T-helper 2 cell treated with Interferon-gamma antibody and Interleukin-4, amounts not matched to agents 5 μg/mL and 100 μg/mL, for 36 hours (primary cell): Measurements from ENCODE around the gene ZNF496.
"Not testable (repeated sequence)": the region's sequence is repeated elsewhere in the genome, so short reads cannot be mapped to it uniquely, and the experiment has no call there.

Experiments used
- DNase-seq: peaks from one replicate; pipeline ENCODE4 v3.0.0; 2021; ENCODE audit warnings: low spot score
- H3K27ac Mint-ChIP-seq: one replicate; pipeline ENCODE4 v1.8.0; 2021; ENCODE audit warnings: mild to moderate bottlenecking, mixed read lengths
- H3K27me3 Mint-ChIP-seq: one replicate; pipeline ENCODE4 v1.8.0; 2021; ENCODE audit warnings: low read depth, mixed read lengths
- H3K36me3 Mint-ChIP-seq: one replicate; pipeline ENCODE4 v1.8.0; 2021; ENCODE audit warnings: low read depth, mixed read lengths
- H3K4me1 Mint-ChIP-seq: one replicate; pipeline ENCODE4 v1.8.0; 2021; ENCODE audit warnings: low read depth, mixed read lengths
- H3K4me3 Mint-ChIP-seq: one replicate; pipeline ENCODE4 v1.8.0; 2022; ENCODE audit warnings: mild to moderate bottlenecking, moderate library complexity, mixed read lengths
- H3K9me3 Mint-ChIP-seq: one replicate; pipeline ENCODE4 v1.8.0; 2021; ENCODE audit warnings: mixed read lengths

The ZNF496 gene

DNA sequence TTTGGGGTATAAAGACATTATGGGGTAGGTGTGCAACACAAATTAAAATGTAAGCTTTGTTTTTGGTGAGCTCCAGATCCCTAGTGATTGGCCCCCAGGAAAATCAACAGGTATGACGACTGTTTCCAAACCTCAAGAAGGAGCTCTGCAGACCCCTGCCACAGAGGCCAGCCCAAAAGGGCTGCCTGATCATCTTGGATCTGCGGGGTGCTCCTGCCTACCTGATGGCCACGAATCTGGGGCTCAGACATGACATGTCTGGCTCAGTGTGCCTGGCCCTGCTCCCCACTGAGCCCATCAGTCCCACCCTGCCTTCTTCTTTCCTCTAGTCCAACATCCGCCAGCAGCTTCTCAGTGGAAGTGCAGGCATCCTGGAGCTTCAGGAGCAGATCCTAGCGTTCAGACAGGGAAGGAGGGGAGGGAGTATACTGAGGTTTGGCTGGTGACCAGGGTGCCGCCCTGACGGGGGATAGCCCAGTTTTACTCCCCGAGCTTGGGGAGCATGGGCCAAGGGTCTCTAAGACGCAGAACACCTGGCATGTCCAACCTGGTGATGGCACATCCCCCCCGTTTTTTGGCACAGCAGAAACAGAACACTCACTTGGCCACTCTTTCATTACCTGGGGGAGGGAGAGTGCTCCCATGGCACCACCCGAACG, 31.8 kb downstream of the ZNF496 start:
- peaks cover 12% of the 10 kb centered on the region for H3K36me3 Mint-ChIP-seq
- no peak overlapping the region for H3K4me3 Mint-ChIP-seq
- no peak for DNase-seq
- H3K27ac Mint-ChIP-seq = no peak overlapping the region
- peaks cover 4% of the 10 kb centered on the region for H3K4me1 Mint-ChIP-seq
- H3K27me3 Mint-ChIP-seq = no peaks in the 10 kb centered on the region
- H3K9me3 Mint-ChIP-seq = no peaks in the 10 kb centered on the region

DNA sequence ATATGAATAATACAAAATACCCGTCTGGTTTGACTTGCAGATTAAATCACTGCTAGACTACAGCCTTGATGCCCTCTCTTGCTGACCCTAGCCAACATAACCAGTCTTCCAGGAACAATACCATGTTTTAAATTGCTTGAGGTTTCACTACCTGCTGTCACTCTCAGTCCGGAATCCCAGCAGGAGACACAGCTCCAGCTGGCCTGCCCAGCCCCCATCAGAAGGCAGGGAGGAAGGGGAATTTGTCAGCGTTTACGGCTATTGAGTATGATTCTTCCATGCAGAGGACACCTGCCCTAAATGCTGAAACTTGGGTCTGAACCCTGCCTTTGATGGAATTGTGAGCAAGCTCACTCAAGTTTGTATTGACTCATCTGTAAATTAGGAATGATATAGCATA, 33.0 kb downstream of the ZNF496 start:
- Mint-ChIP-seq H3K4me1 (peaks cover 4% of the 10 kb centered on the region), H3K4me3 (no peak overlapping the region), H3K27ac (no peak overlapping the region), H3K36me3 (peaks cover 8% of the 10 kb centered on the region), H3K27me3 (no peaks in the 10 kb centered on the region), H3K9me3 (no peaks in the 10 kb centered on the region)
- DNase-seq = no peak

DNA sequence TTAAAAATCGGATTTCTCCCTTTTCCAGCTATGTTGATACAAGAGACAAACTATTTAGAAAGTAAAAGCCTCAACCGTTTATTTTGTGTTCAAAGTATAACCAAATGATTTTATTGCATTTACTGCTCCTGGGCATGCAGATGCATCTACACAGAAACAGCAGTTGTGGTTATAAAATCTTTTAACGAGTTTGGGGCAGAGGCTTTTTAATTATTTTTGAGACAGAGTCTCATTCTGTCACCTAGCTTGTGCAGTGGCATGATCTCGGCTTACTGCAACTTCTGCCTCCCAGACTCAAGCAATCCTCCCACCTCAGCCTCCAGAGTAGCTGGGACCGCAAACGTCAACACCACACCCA, 33.6 kb downstream of the ZNF496 start:
- Mint-ChIP-seq H3K36me3 (peaks cover 8% of the 10 kb centered on the region), H3K27me3 (no peaks in the 10 kb centered on the region), H3K4me3 (no peak overlapping the region), H3K4me1 (peaks cover 4% of the 10 kb centered on the region), H3K27ac (no peak overlapping the region), H3K9me3 (no peaks in the 10 kb centered on the region)
- DNase-seq = no peak

DNA sequence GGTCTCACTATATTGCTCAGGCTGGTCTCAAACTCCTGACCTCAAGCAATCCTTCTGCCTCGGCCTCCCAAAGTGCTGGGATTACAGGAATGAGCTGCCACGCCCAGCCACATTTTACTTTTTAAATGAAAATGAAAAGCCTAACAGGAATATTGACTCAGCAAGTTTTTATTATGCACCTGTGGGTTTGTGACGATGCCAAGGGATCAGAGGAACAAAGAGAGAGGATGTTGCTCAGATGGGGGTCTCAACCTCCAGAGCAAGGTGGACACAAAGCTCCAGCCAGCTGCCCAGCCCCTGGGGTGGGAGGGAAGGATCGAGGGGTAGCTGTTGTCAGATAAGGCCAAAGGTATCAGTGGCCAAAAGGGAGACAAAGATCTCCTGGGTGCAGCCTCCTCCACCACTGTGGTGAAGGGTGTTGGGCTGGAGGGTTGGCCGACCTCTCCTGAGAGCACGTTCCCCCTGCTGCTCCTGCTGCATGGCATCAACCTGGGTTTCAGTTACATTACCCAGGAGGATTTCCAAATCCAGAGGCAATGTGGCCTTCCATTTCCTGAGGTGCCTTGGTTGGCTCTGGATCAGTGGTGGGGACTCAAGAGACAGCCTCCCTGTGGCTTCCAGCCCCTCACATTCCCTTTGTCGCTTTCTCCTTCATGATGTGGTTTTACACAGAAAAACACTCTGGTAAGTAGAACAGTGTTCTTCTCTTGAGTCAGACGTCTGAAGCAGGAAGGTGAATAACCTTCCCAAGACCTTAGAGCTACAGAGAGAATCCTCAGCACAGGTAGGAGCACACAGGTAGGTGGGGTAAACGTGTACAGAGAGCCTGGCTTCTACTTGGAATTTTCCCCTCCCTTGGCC, 34.2 kb downstream of the ZNF496 start:
- Mint-ChIP-seq H3K36me3 (peaks cover 5% of the 10 kb centered on the region), H3K27ac (no peak overlapping the region), H3K4me1 (peaks cover 4% of the 10 kb centered on the region), H3K27me3 (peaks cover 2% of the 10 kb centered on the region), H3K9me3 (no peaks in the 10 kb centered on the region), H3K4me3 (no peak overlapping the region)
- DNase-seq = no peak

DNA sequence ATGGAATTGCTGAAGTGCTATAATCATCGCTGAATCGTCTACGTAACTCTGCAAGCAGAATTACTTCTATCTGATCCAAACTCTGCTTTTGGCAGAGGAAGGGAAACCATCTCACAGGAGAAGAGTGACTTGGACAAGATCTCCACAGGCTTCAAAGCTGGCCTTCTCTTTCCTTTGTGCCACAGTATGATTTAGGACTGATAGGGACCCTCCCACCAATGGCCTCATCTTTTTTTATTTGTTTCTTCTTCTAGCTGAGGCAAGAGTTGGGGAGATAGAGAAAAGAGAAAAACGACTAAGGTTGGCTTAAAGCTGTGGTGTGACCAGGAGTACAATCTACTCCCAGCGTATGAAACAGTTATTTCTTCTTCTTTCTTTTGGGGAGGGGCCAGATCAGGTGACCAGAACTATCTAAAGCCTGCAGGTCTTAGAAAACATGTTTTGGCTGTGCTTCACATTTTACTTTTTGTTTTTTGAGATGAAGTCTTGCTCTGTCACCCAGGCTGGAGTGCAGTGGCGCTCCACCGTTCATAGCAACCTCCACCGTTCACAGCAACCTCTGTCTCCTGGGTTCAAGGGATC, 35.0 kb downstream of the ZNF496 start:
- Mint-ChIP-seq H3K36me3 (peaks cover 3% of the 10 kb centered on the region), H3K9me3 (no peaks in the 10 kb centered on the region), H3K4me3 (no peak overlapping the region), H3K27ac (no peak overlapping the region), H3K27me3 (peaks cover 2% of the 10 kb centered on the region), H3K4me1 (peaks cover 7% of the 10 kb centered on the region)
- DNase-seq = no peak

DNA sequence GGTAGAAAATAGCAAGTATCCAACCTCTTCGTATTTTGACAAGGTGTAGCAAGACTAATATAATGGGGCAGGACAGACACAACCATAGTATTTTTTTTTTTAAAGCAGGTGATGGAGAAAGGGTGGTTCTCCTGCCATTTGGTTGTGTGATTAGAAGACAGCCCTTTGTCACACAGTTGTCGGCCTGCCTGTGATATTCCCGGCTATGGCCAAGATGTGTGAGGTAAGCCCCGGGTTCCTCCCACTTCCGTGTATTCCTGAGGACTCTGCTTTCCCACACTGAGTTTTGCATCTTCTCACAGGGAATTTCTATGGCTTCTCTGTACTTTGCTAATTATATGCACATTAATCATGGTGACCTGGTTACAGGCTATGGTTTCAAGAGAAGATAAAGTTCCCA, 35.9 kb downstream of the ZNF496 start:
- peaks cover 3% of the 10 kb centered on the region for H3K36me3 Mint-ChIP-seq
- no peaks in the 10 kb centered on the region for H3K9me3 Mint-ChIP-seq
- DNase-seq = no peak
- H3K27me3 Mint-ChIP-seq = peaks cover 2% of the 10 kb centered on the region
- H3K4me1 Mint-ChIP-seq = peaks cover 7% of the 10 kb centered on the region
- H3K27ac Mint-ChIP-seq = no peak overlapping the region
- H3K4me3 Mint-ChIP-seq = no peak overlapping the region

DNA sequence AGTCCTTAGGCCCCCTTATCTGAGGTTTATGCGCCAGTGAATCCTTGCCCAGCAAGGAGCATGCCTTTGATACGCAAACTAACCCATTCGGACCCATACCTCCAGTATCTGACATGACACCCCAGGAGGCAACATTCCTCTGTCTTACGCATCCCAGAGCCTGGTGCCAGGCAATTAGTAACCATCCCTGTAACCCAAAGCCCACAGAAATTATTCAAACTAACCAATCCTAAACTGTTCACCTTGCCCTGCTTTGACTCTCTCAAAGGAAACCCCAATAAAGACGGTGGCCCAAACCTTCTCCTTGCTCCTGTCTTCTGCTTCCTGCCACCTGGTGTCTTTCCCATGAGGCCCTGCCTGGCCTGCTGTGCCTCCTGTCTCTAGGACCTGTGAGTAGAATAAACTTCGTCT, 36.4 kb downstream of the ZNF496 start:
- Mint-ChIP-seq H3K36me3 (peaks cover 3% of the 10 kb centered on the region), H3K27me3 (peaks cover 2% of the 10 kb centered on the region), H3K4me3 (no peak overlapping the region), H3K27ac (no peak overlapping the region), H3K4me1 (peaks cover 7% of the 10 kb centered on the region), H3K9me3 (no peaks in the 10 kb centered on the region)
- no peak for DNase-seq

DNA sequence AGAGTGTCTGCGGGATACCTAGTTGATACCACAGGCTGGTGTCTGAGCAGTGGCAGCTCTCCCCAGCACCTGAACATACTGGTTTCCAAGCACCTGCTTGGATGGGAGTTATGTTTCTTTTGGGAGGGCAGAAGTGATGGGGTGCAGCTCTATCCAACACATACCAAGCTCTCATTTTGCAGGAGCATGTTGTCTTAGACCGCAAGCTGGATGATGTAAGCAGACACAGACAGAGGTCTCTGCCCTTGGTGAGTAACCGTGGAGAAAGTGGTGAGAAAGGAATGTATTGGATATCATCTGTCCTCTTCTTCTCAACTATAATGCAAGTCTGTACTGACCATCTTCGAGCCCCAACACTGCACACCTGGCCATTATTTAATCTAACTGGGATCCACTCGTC, 37.4 kb downstream of the ZNF496 start:
- DNase-seq = no peak
- H3K36me3 Mint-ChIP-seq = peaks cover under 1% of the 10 kb centered on the region
- peaks cover 2% of the 10 kb centered on the region for H3K27me3 Mint-ChIP-seq
- no peak overlapping the region for H3K4me3 Mint-ChIP-seq
- peaks cover 7% of the 10 kb centered on the region for H3K4me1 Mint-ChIP-seq
- peaks cover 3% of the 10 kb centered on the region for H3K9me3 Mint-ChIP-seq
- no peak overlapping the region for H3K27ac Mint-ChIP-seq

DNA sequence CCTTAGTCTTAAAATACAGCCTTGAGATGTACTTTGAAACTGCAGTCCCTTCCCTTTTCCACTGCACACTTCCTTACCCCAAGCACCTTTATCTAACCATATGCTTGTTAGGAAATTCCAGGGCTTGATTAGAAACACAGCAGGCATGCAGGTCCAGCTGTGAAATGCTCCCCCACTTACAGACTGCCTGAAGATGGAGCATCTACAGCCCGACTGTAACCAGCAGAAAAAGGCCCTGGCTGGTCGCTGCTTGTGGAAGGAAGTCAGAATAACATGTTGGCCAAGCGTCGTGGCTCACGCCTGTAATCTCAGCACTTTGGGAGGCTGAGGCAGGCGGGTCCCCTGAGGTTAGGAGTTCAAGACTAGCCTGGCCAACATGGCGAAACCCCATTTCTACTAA, 38.6 kb downstream of the ZNF496 start:
- no peak overlapping the region for H3K27ac Mint-ChIP-seq
- H3K9me3 Mint-ChIP-seq = peaks cover 12% of the 10 kb centered on the region
- peaks cover 7% of the 10 kb centered on the region for H3K4me1 Mint-ChIP-seq
- H3K27me3 Mint-ChIP-seq = peaks cover 2% of the 10 kb centered on the region
- no peaks in the 10 kb centered on the region for H3K36me3 Mint-ChIP-seq
- H3K4me3 Mint-ChIP-seq = no peak overlapping the region
- DNase-seq = no peak

DNA sequence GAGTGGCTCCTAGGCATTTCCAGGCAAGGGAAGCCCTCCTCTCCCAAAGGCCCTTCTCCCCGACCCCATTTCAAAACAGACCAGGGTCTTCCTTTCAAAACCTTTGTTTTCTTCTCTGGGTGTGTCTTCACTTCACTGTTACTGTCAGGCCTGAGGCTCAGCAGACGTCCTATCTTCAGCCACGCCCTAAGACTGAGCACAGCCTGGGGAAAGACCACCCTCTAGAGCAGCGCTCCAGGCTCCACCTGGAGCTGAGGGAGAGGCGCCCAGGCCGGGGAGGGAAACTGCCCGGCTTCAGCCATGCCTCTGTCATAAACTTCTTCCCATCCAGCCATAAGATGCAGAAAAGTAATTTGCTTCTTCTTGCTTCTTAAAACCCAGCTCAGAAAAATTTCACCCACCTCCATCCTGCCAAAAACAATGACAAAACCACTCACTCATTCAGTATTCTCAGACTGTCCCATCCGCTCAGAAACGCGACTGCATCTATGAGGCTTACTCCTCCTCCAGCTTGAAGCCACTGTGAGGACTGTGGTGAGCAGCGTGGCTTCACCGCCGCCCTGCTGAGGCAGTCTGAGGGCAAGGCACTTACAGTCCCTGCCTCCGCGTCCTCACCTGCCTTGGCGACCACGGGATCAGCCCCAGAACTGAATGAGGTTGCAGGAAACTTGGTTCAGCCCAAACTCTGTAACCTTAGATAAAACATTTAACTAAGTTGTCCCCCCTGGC, 39.7 kb downstream of the ZNF496 start:
- Mint-ChIP-seq H3K9me3 (peaks cover 22% of the 10 kb centered on the region), H3K4me3 (no peak overlapping the region), H3K4me1 (peaks cover 3% of the 10 kb centered on the region), H3K27me3 (peaks cover 2% of the 10 kb centered on the region), H3K36me3 (no peaks in the 10 kb centered on the region), H3K27ac (no peak overlapping the region)
- DNase-seq = no peak

DNA sequence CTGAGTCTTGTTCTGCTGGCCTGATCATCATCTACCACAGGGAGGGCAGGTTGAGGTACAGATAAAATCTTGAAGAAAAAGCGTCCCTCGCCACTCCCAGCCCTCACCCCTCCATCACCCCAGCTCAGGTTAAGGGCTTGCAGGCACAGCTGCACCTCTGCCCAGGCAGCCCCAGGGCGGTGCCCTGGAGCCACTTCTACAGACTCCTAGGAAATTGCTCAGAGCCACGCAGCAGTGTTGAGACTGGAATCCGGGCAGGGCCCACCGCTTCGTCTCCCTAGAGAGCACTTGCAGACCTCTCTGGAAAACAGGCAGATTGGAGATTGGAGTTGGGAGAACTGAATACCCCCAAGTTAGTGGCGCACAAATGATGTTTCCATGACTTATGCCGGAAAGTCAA, 40.5 kb downstream of the ZNF496 start:
- Mint-ChIP-seq H3K27ac (no peak overlapping the region), H3K9me3 (peaks cover 27% of the 10 kb centered on the region)

DNA sequence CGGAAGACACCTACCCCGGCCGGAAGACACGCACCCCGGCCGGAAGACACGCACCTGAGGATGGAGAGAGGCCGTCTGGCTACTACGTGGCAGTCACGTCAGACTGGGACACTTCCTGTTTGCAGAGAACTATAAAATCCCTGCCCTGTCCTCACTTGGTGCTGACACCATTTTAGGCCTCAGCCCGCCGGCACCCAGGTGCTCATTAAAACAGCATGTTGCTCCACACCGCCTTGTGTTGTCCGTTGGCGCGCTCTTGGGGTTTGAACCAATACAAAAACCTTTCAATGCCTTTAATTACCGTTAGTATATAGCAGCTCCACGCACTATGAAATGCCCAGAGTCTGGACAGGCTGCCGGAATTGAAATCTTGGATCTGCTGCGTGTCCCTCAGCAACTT, 41.1 kb downstream of the ZNF496 start:
- H3K9me3 Mint-ChIP-seq = peaks cover 27% of the 10 kb centered on the region
- H3K36me3 Mint-ChIP-seq = no peaks in the 10 kb centered on the region
- no peak overlapping the region for H3K27ac Mint-ChIP-seq
- H3K4me1 Mint-ChIP-seq = peaks cover 3% of the 10 kb centered on the region
- peaks cover 2% of the 10 kb centered on the region for H3K27me3 Mint-ChIP-seq
- DNase-seq = no peak
- no peak overlapping the region for H3K4me3 Mint-ChIP-seq

More for the DNA sequence above, 40.5 kb downstream of the ZNF496 start:
- H3K36me3 Mint-ChIP-seq = no peaks in the 10 kb centered on the region
- H3K4me1 Mint-ChIP-seq = peaks cover 3% of the 10 kb centered on the region
- no peak overlapping the region for H3K4me3 Mint-ChIP-seq
- H3K27me3 Mint-ChIP-seq = peaks cover 2% of the 10 kb centered on the region
- no peak for DNase-seq

DNA sequence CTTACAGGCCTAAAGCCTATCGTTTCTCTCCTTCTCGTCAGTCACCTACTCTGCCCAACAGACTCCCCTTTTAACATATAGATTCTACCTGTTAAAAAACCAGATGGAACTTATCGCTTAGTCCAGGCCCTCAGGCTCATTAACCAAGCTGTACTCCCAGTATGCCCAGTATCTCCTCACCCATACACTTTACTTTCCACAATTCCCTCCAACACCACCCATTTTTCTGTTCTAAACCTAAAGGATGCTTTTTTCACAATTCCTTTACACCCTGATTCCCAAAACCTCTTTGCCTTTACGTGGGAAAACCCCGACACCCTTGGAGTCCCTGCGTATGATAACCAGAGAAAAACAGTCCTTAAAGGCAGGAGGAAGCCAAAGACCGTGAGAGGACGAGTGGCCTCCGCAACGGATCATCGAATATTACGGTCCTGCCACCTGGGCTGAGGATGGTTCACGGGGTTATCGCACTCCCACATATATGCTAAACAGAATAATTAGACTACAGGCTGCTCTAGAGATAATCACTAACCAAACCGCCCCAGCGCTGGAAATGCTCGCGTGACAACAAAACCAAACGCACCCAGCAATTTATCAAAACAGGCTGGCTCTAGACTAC, 42.3 kb downstream of the ZNF496 start:
- H3K27ac Mint-ChIP-seq, H3K27me3 Mint-ChIP-seq, H3K36me3 Mint-ChIP-seq, H3K4me1 Mint-ChIP-seq, H3K4me3 Mint-ChIP-seq, DNase-seq: not testable (repeated sequence)
- H3K9me3 Mint-ChIP-seq = peaks cover 27% of the 10 kb centered on the region
